Activated naive CD8-positive, alpha-beta T cell treated with anti-CD3 and anti-CD28 coated beads, Interleukin-2, amount 10 ng/mL, durations not matched to agents 7 days and 5 days (primary cell): ENCODE measurements around the gene WNK1. TPM values are rescaled to one million over a fixed set of nuclear protein-coding genes. Genes with fewer than 3 reads are reported as not detected.

Experiments
- ATAC-seq: fragments of 150-1000 bp; cut with Tn5 transposase; one replicate; pipeline ENCODE4 v1.10.0; 2021; ENCODE audit warnings: low read depth, moderate library complexity
- POLR2A ChIA-PET: fragments of 350-600 bp; sonication (Branson Sonifier 250); formaldehyde crosslinking; loops from one replicate; lab custom pipeline; 2021; ENCODE audit warnings: antibody characterized with exemption; lab: Charles Lee
- DNase-seq: peaks from one replicate; pipeline ENCODE4 v3.0.0; 2021
- H3K27ac Mint-ChIP-seq: one replicate; pipeline ENCODE4 v1.8.0; 2022; ENCODE audit warnings: mild to moderate bottlenecking, mixed read lengths
- H3K27me3 Mint-ChIP-seq: one replicate; pipeline ENCODE4 v1.8.0; 2022; ENCODE audit warnings: mild to moderate bottlenecking, moderate library complexity, mixed read lengths
- H3K36me3 Mint-ChIP-seq: one replicate; pipeline ENCODE4 v1.8.0; 2021; ENCODE audit warnings: mild to moderate bottlenecking, mixed read lengths
- H3K4me1 Mint-ChIP-seq: one replicate; pipeline ENCODE4 v1.8.0; 2021; ENCODE audit warnings: mixed read lengths
- H3K4me3 Mint-ChIP-seq: one replicate; pipeline ENCODE4 v1.8.0; 2022; ENCODE audit warnings: mild to moderate bottlenecking, moderate library complexity, mixed read lengths
- H3K9me3 Mint-ChIP-seq: one replicate; pipeline ENCODE4 v1.8.0; 2021; ENCODE audit warnings: mixed read lengths
- total RNA-seq, 2 experiments: library from RNA; stranded (reverse); gene quantifications; one replicate each; pipeline ENCODE4 v1.2.3, GENCODE V29; 2021

WNK1 gene
- total RNA-seq, 2 experiments from 2014 or later: 201 to 204 TPM

- no peak overlapping the region for H3K27ac Mint-ChIP-seq
- peaks cover 27% of the 10 kb centered on the region for H3K4me1 Mint-ChIP-seq
- no peak overlapping the region for H3K4me3 Mint-ChIP-seq
- POLR2A ChIA-PET: no interaction called here
- DNase-seq (no peak), ATAC-seq (no peak)
- H3K36me3 Mint-ChIP-seq: peaks cover 27% of the 10 kb centered on the region
- peaks cover 3% of the 10 kb centered on the region for H3K9me3 Mint-ChIP-seq
- H3K27me3 Mint-ChIP-seq: no peaks in the 10 kb centered on the region
Observed at GRCh38 chr12:817941-818600, 65.7 kb downstream of the WNK1 start.

- ATAC-seq: no peak
- Mint-ChIP-seq H3K4me1 (peaks cover 28% of the 10 kb centered on the region), H3K4me3 (no peak overlapping the region)
Observed at GRCh38 chr12:818733-819132, 66.4 kb downstream of the WNK1 start.

DNA sequence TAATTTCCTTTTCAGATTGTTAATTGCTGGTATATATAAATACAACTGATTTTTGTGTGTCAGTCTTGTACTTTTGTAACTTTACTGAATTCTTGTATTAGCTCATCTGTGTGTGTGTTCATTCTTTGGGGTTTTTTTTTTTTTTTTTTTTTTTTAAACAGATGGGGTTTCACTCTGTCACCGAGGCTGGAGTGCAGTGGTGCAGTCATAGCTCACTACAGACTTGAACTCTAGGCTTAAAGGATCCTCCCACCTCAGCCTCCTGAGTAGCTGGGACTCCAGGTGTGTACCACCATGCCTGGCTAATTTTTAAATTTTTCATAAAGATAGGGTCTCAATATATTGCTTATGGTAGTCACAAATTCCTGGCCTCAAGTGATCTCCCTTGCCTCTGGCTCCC lies 68.0 kb downstream of the WNK1 start:
- POLR2A ChIA-PET: no interaction called here
- H3K4me1 Mint-ChIP-seq: peaks cover 24% of the 10 kb centered on the region

More at GRCh38 chr12:818733-819132, 66.4 kb downstream of the WNK1 start:
- Mint-ChIP-seq H3K27me3 (no peaks in the 10 kb centered on the region), H3K36me3 (peaks cover 29% of the 10 kb centered on the region), H3K27ac (no peak overlapping the region), H3K9me3 (peaks cover 3% of the 10 kb centered on the region)
- DNase-seq: no peak
- POLR2A ChIA-PET: no interaction called here

DNA sequence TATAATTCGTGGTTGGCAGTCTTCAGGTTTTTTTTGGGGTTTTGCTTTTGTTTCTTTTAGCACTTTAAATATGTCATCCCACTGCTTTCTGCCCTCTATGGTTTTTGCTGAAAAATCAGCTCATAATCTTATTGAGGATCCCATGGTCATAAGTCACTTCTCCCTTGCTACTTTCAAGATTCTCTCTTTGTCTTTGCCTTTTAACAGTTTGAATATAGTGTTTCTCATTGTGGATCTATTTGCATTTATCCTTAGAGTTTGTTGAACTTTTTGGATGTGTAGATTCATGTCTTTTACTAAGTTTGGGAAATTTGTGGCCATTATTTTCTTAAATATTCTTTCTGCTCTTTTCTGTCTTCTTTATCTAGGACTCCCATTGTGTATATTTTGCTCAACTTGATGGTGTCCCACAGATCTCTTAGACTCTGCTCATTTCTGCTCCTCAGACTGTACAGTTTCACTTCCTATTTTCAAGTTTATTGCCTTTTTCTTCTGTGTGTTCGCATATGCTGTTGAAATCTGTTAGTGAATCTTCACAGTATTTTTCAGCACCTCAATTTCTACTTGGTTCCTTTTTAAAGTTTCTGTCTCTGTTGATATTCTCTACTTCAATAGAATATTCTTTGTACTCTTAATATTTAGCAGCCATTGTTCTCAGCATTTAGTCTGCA lies 70.8 kb downstream of the WNK1 start:
- no peaks in the 10 kb centered on the region for H3K27me3 Mint-ChIP-seq
- DNase-seq (no peak), ATAC-seq (no peak)
- H3K27ac Mint-ChIP-seq: no peak overlapping the region
- H3K4me1 Mint-ChIP-seq: peaks cover 20% of the 10 kb centered on the region
- POLR2A ChIA-PET: no interaction called here
- peaks cover 26% of the 10 kb centered on the region for H3K36me3 Mint-ChIP-seq
- no peak overlapping the region for H3K4me3 Mint-ChIP-seq
- peaks cover 3% of the 10 kb centered on the region for H3K9me3 Mint-ChIP-seq

More for the DNA sequence above, 68.0 kb downstream of the WNK1 start:
- ATAC-seq: no peak
- no peak overlapping the region for H3K4me3 Mint-ChIP-seq
- H3K9me3 Mint-ChIP-seq: peaks cover 3% of the 10 kb centered on the region
- no peak for DNase-seq
- no peaks in the 10 kb centered on the region for H3K27me3 Mint-ChIP-seq
- H3K27ac Mint-ChIP-seq: no peak overlapping the region
- H3K36me3 Mint-ChIP-seq: peaks cover 27% of the 10 kb centered on the region

GRCh38 chr12:826331-826730 lies 74.0 kb downstream of the WNK1 start:
- DNase-seq (no peak), ATAC-seq (no peak)
- Mint-ChIP-seq H3K4me1 (peaks cover 21% of the 10 kb centered on the region), H3K9me3 (peaks cover 3% of the 10 kb centered on the region), H3K36me3 (peaks cover 31% of the 10 kb centered on the region), H3K4me3 (no peak overlapping the region), H3K27me3 (no peaks in the 10 kb centered on the region), H3K27ac (no peak overlapping the region)
- POLR2A ChIA-PET: no interaction called here

DNA sequence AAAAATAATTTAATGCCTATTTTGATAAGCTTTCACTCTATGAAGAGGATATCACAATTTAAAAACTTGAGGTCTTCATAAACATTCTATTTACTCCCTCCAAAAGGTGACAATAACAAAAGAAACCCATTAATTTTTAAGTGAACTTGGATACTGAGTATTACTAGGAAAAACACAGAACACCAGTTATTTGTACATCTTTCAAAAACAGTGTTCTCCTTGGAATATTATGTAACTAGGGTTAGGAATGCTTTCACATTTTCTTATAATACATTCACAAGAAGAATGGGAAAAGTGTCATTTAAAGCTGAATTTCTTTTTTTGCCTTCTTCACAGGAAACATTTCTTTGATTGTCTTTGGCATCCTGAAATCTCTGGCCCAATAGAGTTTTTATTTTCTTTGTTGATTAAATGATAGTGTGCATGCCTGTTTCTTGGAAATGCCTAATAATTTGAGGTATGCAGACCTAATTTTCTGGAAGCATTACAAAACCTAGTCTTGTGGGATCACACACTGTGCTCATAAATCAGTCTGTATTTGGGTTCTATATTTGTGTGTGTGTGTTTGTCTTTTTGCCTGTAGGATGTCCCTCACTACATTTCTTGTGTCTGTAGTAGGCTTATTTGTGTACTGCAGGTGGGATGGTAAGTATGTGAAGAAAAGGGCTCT lies 76.5 kb downstream of the WNK1 start:
- POLR2A ChIA-PET: no interaction called here
- no peaks in the 10 kb centered on the region for H3K9me3 Mint-ChIP-seq
- no peaks in the 10 kb centered on the region for H3K27me3 Mint-ChIP-seq
- H3K4me3 Mint-ChIP-seq: no peak overlapping the region
- peaks cover 28% of the 10 kb centered on the region for H3K36me3 Mint-ChIP-seq
- ATAC-seq (no peak), DNase-seq (no peak)
- H3K4me1 Mint-ChIP-seq: peaks cover 8% of the 10 kb centered on the region
- no peak overlapping the region for H3K27ac Mint-ChIP-seq

GRCh38 chr12:830111-830867 lies 77.9 kb downstream of the WNK1 start:
- Mint-ChIP-seq H3K27me3 (no peaks in the 10 kb centered on the region), H3K27ac (no peak overlapping the region), H3K9me3 (no peaks in the 10 kb centered on the region), H3K4me3 (no peak overlapping the region), H3K36me3 (peaks cover 34% of the 10 kb centered on the region), H3K4me1 (peaks cover 7% of the 10 kb centered on the region)
- no peak for ATAC-seq
- POLR2A ChIA-PET: no interaction called here
- no peak for DNase-seq

DNA sequence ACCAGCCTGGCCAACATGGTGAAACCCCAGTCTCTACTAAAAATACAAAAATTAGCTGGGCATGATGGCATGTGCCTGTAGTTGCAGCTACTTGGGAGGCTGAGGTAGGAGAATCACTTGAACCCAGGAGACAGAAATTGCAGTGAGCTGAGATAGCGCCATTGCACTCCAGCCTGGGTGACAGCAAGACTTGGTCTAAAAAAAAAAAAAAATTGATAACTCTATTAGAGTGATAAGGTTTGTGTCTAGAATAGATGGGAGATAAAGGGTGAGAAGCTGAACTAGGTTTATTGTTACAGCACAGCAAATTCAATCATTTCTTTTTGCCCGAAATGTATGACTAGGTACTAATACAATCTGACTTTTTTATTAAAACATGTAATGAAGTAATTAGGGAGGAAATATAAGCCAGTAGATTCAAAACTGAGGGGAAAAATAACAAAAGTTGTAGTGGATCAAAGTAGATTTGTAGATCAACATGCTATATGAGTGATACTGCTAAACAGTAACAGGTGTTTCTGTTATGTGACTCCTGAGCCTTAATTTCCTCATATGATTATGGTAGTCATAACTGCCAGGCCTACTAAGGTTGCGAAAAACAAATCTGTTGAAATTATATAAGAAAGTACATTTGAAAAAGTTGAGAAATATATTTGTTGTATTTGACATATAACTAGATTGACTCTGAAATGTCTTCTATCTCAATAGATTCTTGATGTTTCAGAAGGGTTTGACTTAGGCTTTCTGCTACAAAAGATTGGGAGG lies 83.6 kb downstream of the WNK1 start:
- ATAC-seq (no peak), DNase-seq (no peak)
- Mint-ChIP-seq H3K27me3 (no peaks in the 10 kb centered on the region), H3K9me3 (no peaks in the 10 kb centered on the region), H3K27ac (no peak overlapping the region), H3K36me3 (peaks cover 27% of the 10 kb centered on the region), H3K4me1 (peaks cover 10% of the 10 kb centered on the region), H3K4me3 (no peak overlapping the region)
- POLR2A ChIA-PET: no interaction called here

- Mint-ChIP-seq H3K9me3 (no peaks in the 10 kb centered on the region), H3K27me3 (no peaks in the 10 kb centered on the region), H3K27ac (no peak overlapping the region), H3K4me3 (no peak overlapping the region), H3K4me1 (peaks cover 12% of the 10 kb centered on the region), H3K36me3 (peaks cover 29% of the 10 kb centered on the region)
- POLR2A ChIA-PET: interaction anchor here (0.7 kb wide), 1 partner anchor 239 kb away, joined by 3 read pairs; no protein-coding TSS in a partner anchor
- DNase-seq (no peak), ATAC-seq (no peak)
Observed at GRCh38 chr12:836952-837351, 84.6 kb downstream of the WNK1 start.

GRCh38 chr12:837548-837947 lies 85.2 kb downstream of the WNK1 start:
- peaks cover 29% of the 10 kb centered on the region for H3K36me3 Mint-ChIP-seq
- H3K27me3 Mint-ChIP-seq: no peaks in the 10 kb centered on the region
- H3K4me1 Mint-ChIP-seq: peaks cover 13% of the 10 kb centered on the region
- ATAC-seq (no peak), DNase-seq (no peak)
- no peaks in the 10 kb centered on the region for H3K9me3 Mint-ChIP-seq
- POLR2A ChIA-PET: interaction anchor here (0.7 kb wide), 1 partner anchor 239 kb away, joined by 3 read pairs; no protein-coding TSS in a partner anchor
- H3K4me3 Mint-ChIP-seq: no peak overlapping the region
- no peak overlapping the region for H3K27ac Mint-ChIP-seq

- POLR2A ChIA-PET: no interaction called here
- DNase-seq: no peak
- no peak overlapping the region for H3K27ac Mint-ChIP-seq
- no peak overlapping the region for H3K4me3 Mint-ChIP-seq
- ATAC-seq: no peak
- peaks cover 23% of the 10 kb centered on the region for H3K36me3 Mint-ChIP-seq
- no peaks in the 10 kb centered on the region for H3K27me3 Mint-ChIP-seq
- H3K4me1 Mint-ChIP-seq: peaks cover 15% of the 10 kb centered on the region
- no peaks in the 10 kb centered on the region for H3K9me3 Mint-ChIP-seq
Observed at GRCh38 chr12:843609-844008, 91.2 kb downstream of the WNK1 start.

DNA sequence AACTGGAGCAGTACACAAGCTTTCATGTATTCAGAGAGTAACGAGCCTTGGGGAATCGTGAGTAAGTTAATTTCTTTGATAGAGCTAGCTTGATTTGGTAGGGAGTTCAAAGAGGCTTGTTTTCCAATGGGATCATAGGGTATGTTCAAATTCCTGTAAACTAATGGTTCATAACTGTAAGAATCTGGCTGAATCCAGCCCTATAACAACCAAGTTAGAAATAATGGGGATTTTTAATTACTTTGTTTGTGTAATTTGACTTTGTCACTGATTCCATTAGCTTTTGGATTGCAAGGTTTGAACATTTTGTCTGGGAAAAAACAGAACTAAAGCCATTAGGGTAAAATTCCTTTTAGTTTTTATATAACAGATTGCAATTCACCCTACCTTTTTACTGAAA lies 94.0 kb downstream of the WNK1 start:
- DNase-seq: no peak
- H3K4me1 Mint-ChIP-seq: peaks cover 18% of the 10 kb centered on the region
- POLR2A ChIA-PET: no interaction called here
- no peak overlapping the region for H3K27ac Mint-ChIP-seq
- H3K9me3 Mint-ChIP-seq: no peaks in the 10 kb centered on the region
- ATAC-seq: no peak
- peaks cover 30% of the 10 kb centered on the region for H3K36me3 Mint-ChIP-seq
- H3K4me3 Mint-ChIP-seq: no peak overlapping the region
- H3K27me3 Mint-ChIP-seq: no peaks in the 10 kb centered on the region
